GM12878 (cell line): Measurements from ENCODE around the gene NBEA. TPM values are rescaled to one million over a fixed set of nuclear protein-coding genes. Genes with fewer than 3 reads are reported as not detected.
A peak's percentile ranks its signal among the peaks of the same experiment; 100 is the strongest.

Experiments used
- CBFB ChIP-seq: IDR thresholded peaks from 2 replicates; pipeline ENCODE4 v1.6.1; 2016; ENCODE audit warnings: antibody characterized with exemption, low read depth
- CHD2 ChIP-seq: IDR thresholded peaks from 2 replicates; pipeline ENCODE4 v1.6.1; 2011; ENCODE audit warnings: low read depth, low read length, improper control_type of control experiment, borderline replicate concordance
- E2F4 ChIP-seq: IDR thresholded peaks from 2 replicates; pipeline ENCODE4 v1.6.1; 2012; ENCODE audit warnings: low read depth, low read length, improper control_type of control experiment
- ETV6 ChIP-seq, 2 experiments: fragments of 450-650 bp in 1 of 2; IDR thresholded peaks in 1 of 2; conservative IDR thresholded peaks in 1 of 2; 2 replicates each; pipeline ENCODE4 v1.6.1; 2014; ENCODE audit warnings: antibody characterized with exemption in 1 of 2, borderline replicate concordance in 1 of 2, low read depth in 1 of 2, mild to moderate bottlenecking in 1 of 2, moderate library complexity in 1 of 2
- FOS ChIP-seq: IDR thresholded peaks from 3 replicates; pipeline ENCODE4 v1.6.1; 2011; ENCODE audit warnings: borderline replicate concordance; ENCODE audit not compliant: insufficient read length; ENCODE audit errors: extremely low read depth
- GABPA ChIP-seq: IDR thresholded peaks from 2 replicates; pipeline ENCODE4 v1.6.1; 2014; ENCODE audit warnings: antibody characterized with exemption, low read depth, mild to moderate bottlenecking, inconsistent platforms
- JUNB ChIP-seq: IDR thresholded peaks from 2 replicates; pipeline ENCODE4 v1.6.1; 2016; ENCODE audit warnings: antibody characterized with exemption, mild to moderate bottlenecking
- JUND ChIP-seq: IDR thresholded peaks from 2 replicates; pipeline ENCODE4 v1.6.1; 2012; ENCODE audit warnings: low read depth, mild to moderate bottlenecking, low read length, improper control_type of control experiment, moderate library complexity
- KDM1A ChIP-seq: fragments of 200-600 bp; sonication (generic); IDR thresholded peaks from 2 replicates; pipeline ENCODE4 v1.6.1; 2016; ENCODE audit warnings: borderline replicate concordance
- MLLT1 ChIP-seq: fragments of 450-650 bp; IDR thresholded peaks from 2 replicates; pipeline ENCODE4 v1.6.1; 2016; ENCODE audit warnings: mild to moderate bottlenecking
- NFIC ChIP-seq: IDR thresholded peaks from 2 replicates; pipeline ENCODE4 v1.6.1; 2012; ENCODE audit warnings: low read depth, mild to moderate bottlenecking, inconsistent platforms, low read length, moderate library complexity
- PAX8 ChIP-seq: fragments of 450-650 bp; IDR thresholded peaks from 2 replicates; pipeline ENCODE4 v1.6.1; 2017; ENCODE audit warnings: mild to moderate bottlenecking, moderate library complexity
- PBX3 ChIP-seq: IDR thresholded peaks from 2 replicates; pipeline ENCODE4 v1.6.1; 2011; ENCODE audit warnings: mild to moderate bottlenecking, low read depth, low read length, moderate library complexity; ENCODE audit not compliant: insufficient replicate concordance
- RELB ChIP-seq: fragments of 450-650 bp; IDR thresholded peaks from 2 replicates; pipeline ENCODE4 v1.6.1; 2017; ENCODE audit warnings: low read depth, mild to moderate bottlenecking, moderate library complexity
- RUNX3 ChIP-seq: IDR thresholded peaks from 2 replicates; pipeline ENCODE4 v1.6.1; 2012; ENCODE audit warnings: low read length, inconsistent platforms
- SIN3A ChIP-seq: IDR thresholded peaks from 2 replicates; pipeline ENCODE4 v1.6.1; 2012; ENCODE audit warnings: low read depth, low read length, improper control_type of control experiment
- SPI1 ChIP-seq: IDR thresholded peaks from 2 replicates; pipeline ENCODE4 v1.6.1; 2011; ENCODE audit warnings: low read depth, mild to moderate bottlenecking, low read length, moderate library complexity, borderline replicate concordance; ENCODE audit not compliant: insufficient read depth
- TCF12 ChIP-seq: IDR thresholded peaks from 2 replicates; pipeline ENCODE4 v1.6.1; 2011; ENCODE audit warnings: low read depth, mild to moderate bottlenecking, low read length
- ZBED1 ChIP-seq: IDR thresholded peaks from 2 replicates; pipeline ENCODE4 v1.6.1; 2016; ENCODE audit warnings: borderline replicate concordance
- ZBTB40 ChIP-seq: fragments of 450-650 bp; IDR thresholded peaks from 2 replicates; pipeline ENCODE4 v1.6.1; 2016; ENCODE audit warnings: mild to moderate bottlenecking, moderate library complexity, borderline replicate concordance
- ZNF274 ChIP-seq: IDR thresholded peaks from one replicate; pipeline ENCODE4 v1.8.0; 2011; ENCODE audit not compliant: insufficient read length, insufficient read depth
- ZNF622 ChIP-seq: fragments of 450-650 bp; IDR thresholded peaks from 2 replicates; pipeline ENCODE4 v1.6.1; 2017; ENCODE audit warnings: mild to moderate bottlenecking, inconsistent platforms
- polyA plus RNA-seq, 11 experiments: library from polyadenylated mRNA; depleted of rRNA in 4 of 11; unstranded in 6 of 11; stranded (reverse) in 5 of 11; fragments of >200 nt; fragmentation: Nextera tagmentation in 4 of 11; fragmentation: Illumina TruSeq in 1 of 11; extraction: Ambion mirVana in 4 of 11; extraction: Trizol in 1 of 11; gene quantifications; 1 replicate in 1 of 11; 2 replicates in 10 of 11; pipeline versions ENCODE4 v1.2.1 to v1.2.3, GENCODE V29; 2011 to 2016; ENCODE audit warnings: inconsistent platforms in 2 of 11, missing spikeins in 2 of 11, low read depth in 1 of 11
- total RNA-seq, 4 experiments: library from RNA; depleted of rRNA in 3 of 4; stranded (reverse); fragments of >200 nt in 3 of 4; fragmentation: Illumina TruSeq in 1 of 4; extraction: Trizol in 1 of 4; gene quantifications; 2 replicates each; pipeline versions ENCODE4 v1.2.1 to v1.2.3, GENCODE V29; 2013 to 2021

Gene NBEA
- total and polyA plus RNA-seq, 10 of the 15 experiments (the other 5 are each of a cell fraction or from before 2014, with no cell fraction given): 0.23 to 3.6 (median 0.55) TPM

GRCh38 chr13:35162420-35162819 lies 220.3 kb downstream of the NBEA start (continued):
- no peak for TF ChIP-seq ZBTB40
- no peak for TF ChIP-seq PAX8
- no peak for TF ChIP-seq CHD2
- peak; percentile 89 for TF ChIP-seq JUNB
- TF ChIP-seq MLLT1: no peak
- TF ChIP-seq ETV6 (conservative IDR thresholded peaks at IDR 0.05 in 1 of 2, IDR thresholded peaks at IDR 0.05 in 1 of 2; ENCODE audit: borderline replicate concordance in 1 of 2, low read depth in 1 of 2): peak in 1 of 2 experiments; percentile 74; a peak in 1 of 4 replicates
- no peak for TF ChIP-seq KDM1A
- TF ChIP-seq FOS: no peak
- no peak for TF ChIP-seq SIN3A
- peak; percentile 12; the same call in 1 of the 2 replicates for TF ChIP-seq GABPA
- TF ChIP-seq JUND: no peak
- peak; percentile 84 for TF ChIP-seq NFIC
- TF ChIP-seq PBX3: no peak
- no peak for TF ChIP-seq RUNX3
- no peak for TF ChIP-seq ZNF274
- TF ChIP-seq E2F4: no peak
- no peak for TF ChIP-seq TCF12
- peak; percentile 65; the same call in 1 of the 2 replicates for TF ChIP-seq SPI1
- TF ChIP-seq RELB: peak; percentile 72; the same call in 1 of the 2 replicates
- no peak for TF ChIP-seq ZNF622
- TF ChIP-seq CBFB: no peak
- TF ChIP-seq ZBED1: no peak
